Dedifferentiated amniotic fluid mesenchymal stem cell (primary cell): ENCODE measurements around the gene TNNI3K.

Source experiments
- DNase-seq: peaks from one replicate; pipeline ENCODE4 v3.0.0-alpha.2; 2016; ENCODE audit errors: extremely low spot score

TNNI3K gene

GRCh38 chr1:74392186-74392585, 157.0 kb downstream of the TNNI3K start:
- DNase-seq, result no peak

- DNase-seq, result no peak
Measured at GRCh38 chr1:74392840-74393239, 157.7 kb downstream of the TNNI3K start.

- no peak for DNase-seq
Measured at GRCh38 chr1:74395571-74395970, 160.4 kb downstream of the TNNI3K start.

DNA sequence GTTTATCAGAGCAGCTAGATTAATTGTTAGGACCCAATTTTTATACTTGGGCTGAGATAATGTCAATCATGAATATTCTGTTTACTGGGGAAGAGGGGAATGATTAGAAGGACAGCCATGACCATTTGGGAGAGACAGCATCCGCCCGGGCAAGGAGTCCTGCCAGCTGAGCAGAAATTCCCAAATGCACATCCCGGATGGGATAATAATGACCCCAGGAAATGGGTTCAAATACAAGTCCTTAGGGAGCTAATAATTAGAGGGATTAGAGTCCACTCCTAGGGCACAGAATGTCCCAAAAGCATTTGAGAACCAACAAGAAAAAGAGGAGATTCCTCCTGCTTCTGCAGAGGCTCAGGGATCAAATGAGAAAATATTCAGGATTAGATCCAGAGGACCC, 161.3 kb downstream of the TNNI3K start:
- no peak for DNase-seq

GRCh38 chr1:74396933-74397332, 161.7 kb downstream of the TNNI3K start:
- DNase-seq, result no peak

GRCh38 chr1:74399249-74399648, 164.1 kb downstream of the TNNI3K start:
- no peak for DNase-seq

DNA sequence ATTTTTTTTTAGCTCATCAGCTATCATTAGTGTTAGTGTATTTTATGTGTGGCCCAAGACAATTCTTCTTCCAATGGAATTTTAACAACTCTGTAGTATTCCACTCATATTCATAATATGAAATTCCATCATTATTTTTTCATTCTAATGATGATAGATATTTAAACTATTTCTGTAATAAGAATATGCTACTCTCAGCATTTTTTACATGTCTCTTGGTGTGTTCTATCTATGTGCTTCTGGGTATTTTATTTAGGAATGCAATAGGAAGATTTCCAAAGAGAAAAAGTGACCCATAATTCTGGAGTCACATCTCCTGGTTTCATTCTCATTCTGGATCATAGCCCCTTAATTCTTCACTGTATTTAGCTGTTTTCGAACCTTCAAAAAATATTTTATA, 167.7 kb downstream of the TNNI3K start:
- no peak for DNase-seq

- no peak for DNase-seq
Measured at GRCh38 chr1:74403606-74404005, 168.4 kb downstream of the TNNI3K start.

DNA sequence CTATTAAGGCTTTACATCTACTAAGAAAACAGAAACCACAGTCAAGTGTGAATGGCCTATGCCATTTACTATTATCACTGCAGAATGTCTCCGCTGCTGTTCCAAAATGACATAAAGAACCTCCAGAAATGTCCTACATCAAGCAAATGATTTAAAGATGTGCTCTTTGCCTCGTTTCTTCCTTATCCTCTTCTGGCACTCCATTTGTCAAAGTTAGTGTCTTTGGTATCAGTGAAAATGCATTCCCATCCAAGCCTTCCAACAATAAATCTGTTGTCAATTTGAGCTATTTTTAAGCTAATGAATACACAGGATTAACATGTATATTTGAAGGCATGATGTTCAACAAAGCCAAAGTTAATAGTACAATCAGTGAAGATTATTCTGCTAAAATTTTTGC, 171.6 kb downstream of the TNNI3K start:
- no peak for DNase-seq

GRCh38 chr1:74407902-74408301, 172.7 kb downstream of the TNNI3K start:
- DNase-seq, result no peak

DNA sequence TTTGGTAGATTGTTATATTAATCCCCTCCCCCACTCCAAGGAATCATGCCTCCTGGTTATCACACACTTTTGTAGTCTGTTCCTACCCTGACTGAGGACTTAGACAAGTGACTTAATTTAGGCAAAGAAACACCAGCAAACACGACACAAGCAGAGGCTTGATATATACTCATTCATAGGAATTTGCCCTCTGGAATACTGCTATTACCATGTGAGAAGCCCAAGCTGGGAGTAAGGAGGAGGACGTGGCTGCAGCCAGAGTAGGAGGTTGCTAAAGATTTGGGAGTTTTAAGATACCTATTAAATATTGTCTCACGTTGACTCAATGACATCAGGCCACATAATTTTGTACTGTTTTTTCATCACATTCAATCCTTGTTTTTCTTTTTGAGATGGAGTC, 177.1 kb downstream of the TNNI3K start:
- no peak for DNase-seq

DNA sequence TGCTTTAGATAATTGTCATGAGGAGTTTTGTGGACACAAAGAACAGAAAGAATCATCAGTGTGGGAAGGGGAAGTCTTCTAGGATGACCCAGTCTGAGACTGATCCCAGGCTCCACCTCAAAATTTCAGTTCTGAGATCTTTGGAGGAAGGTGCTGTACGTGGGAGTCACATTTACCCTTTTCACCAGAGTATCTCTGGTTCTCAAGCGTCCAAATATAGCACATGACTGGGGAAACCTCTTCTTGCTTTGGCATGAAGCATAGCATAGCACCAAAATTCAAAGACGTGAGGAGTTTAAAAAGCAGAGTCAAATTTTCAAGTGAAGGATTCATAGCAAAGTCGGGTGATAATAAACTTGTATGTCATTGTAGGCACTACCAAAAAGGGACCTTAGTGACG, 180.7 kb downstream of the TNNI3K start:
- DNase-seq, result no peak

DNA sequence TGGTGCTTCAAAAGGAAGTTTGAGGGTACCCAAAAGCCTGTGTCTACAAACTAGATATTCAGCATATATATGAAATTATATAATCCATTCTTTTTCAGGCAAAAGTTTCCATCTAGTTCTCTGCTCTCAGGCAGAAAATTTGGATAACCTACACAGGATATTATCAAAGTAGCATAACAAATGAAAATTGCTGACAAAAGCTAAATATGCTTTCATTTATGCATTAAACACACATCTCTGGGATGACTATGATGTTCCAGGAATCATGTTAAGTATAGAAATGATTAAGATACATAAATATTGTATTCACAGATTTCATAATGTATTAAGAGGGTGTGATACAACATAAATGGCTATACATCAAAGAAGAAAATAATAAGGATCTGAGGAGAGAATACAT, 184.4 kb downstream of the TNNI3K start:
- no peak for DNase-seq

DNA sequence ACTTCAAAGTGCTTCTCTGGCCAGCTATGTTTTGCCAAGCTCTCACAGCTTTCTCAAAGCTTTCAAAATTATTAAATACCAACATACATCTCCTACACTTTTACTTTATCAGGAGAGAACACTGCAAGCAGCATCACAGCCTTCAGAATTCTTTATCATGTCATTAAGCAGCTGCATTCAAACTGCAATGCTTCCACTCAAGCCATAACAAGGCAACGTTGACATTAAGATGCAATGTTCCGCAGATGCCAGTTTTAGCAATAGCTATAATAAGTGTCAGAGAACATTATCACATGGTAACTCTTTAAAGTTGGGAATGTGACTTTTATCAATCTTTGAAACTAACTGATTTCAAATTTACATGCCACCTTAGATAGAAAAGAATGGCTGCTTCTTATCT, 185.3 kb downstream of the TNNI3K start:
- DNase-seq, result no peak

- DNase-seq, result no peak
Measured at GRCh38 chr1:74422421-74423292, 187.5 kb downstream of the TNNI3K start.

DNA sequence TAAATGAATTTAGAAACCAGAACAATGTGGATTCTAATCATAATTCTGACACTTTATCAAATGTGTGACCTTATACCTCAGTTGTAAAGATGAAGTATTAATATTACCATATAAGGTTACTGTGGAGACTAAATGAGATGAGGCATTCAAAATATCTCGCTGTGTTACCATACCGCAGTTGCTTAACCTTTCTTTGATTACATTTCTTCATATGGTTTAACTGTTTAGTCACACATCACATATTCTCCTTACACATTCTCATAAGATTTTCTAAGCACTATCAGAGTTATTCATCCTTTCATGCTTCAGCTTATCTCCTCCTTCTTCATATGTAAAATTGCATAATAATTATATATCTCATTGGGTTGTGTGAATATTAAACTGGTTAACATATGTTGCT, 188.3 kb downstream of the TNNI3K start:
- DNase-seq, result no peak

GRCh38 chr1:74425676-74426075, 190.5 kb downstream of the TNNI3K start:
- no peak for DNase-seq

DNA sequence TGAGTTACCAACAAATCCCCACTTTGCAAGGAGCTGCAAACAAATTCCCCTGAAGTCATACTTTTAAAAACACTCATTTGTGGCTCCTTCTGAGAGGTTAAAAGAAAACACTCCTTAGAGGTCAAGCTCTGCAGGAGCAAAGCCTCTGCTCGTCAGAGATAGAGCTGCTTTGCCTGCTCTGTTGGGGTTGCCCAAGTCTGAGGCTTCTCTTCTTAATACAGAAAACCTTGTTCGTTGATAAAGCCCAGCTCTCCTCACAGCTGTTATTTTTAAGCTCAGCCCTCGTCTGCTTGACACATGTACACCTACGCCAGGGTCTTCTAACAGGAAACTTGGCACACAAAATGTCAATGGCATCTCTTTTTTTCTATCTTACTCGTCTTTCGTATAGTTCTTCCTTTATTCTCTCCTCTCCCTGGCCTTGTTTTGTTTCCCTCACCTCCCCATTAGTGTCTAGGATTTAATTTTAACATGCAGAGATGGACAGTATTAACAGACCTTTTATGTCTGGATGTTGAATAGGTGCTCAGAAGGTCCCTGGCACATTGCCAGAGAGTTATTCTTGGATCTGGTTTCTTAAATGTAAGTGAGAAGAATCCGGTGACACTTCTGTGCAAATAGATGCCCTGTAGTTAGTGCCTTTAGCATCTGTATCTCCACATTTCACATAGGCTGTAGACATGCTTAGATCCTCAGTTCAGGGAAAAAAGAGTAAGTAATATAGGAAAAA, 191.2 kb downstream of the TNNI3K start:
- DNase-seq, result no peak

DNA sequence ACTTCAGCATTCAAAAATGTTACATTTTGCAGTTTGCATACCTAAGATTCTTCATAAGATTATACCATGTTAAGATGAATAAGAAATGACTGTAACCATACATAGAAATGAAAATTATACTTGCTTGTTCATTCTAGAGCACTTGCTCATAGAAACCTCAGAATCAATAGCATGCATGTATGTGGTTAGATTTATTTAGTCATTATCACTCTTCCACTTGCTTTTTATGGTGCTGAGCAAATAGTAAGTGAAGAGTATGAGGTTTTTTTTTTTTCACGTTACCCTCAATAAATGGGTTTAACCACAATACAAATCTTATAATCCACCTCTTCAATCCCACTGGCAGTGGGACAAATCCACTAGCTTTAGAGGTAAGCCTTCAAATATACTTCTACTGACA, 192.5 kb downstream of the TNNI3K start:
- no peak for DNase-seq

GRCh38 chr1:74429580-74429979, 194.4 kb downstream of the TNNI3K start:
- DNase-seq, result no peak

DNA sequence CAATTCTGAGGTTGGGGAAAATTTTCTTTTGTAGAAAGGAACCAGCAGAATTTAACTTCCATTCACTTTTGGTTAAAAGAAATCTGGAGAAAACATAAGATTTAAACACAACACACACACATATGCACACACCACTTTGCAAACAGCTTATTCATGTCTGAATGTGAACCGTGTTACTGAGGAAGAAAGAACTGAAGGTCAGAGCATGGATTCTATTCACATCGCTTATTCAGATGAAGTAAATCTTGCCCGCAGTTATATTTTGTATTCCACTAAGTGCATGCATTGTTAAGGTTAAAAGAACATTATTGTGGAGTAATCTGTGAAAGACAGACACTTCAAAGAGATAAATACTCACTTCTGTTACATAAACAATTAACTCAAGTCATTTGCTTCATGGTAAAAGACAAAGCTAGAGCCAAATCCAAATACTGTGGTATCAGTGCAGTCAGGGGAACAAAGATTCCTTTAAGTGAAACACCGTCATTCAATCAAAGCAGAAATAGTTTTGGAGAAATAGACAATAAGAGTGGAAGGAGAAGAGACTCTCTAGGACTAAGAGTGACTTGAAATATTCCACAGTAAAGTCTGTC, 195.3 kb downstream of the TNNI3K start:
- DNase-seq, result no peak

- DNase-seq, result no peak
Measured at GRCh38 chr1:74431531-74431930, 196.3 kb downstream of the TNNI3K start.

GRCh38 chr1:74432325-74432724, 197.1 kb downstream of the TNNI3K start:
- DNase-seq, result no peak
